Neural cell (in vitro differentiated cells): ENCODE results near the gene VRK1. TPM values are rescaled to one million over a fixed set of nuclear protein-coding genes. Genes with fewer than 3 reads are reported as not detected.

Experiments
- H2AFZ ChIP-seq: fragments of 200-600, 300-800 bp; sonication (generic), shearing (Covaris generic); 2 replicates; pipeline ENCODE4 v1.6.0; 2014; ENCODE audit warnings: low read depth, mild to moderate bottlenecking, antibody characterized with exemption, low read length, moderate library complexity
- H3F3A ChIP-seq: fragments of 200-600 bp; shearing (Covaris generic); 2 replicates; pipeline ENCODE4 v1.6.1; 2016; ENCODE audit warnings: mild to moderate bottlenecking, moderate library complexity, mixed read lengths, antibody characterized with exemption, low read length; ENCODE audit not compliant: insufficient read depth, poor library complexity, severe bottlenecking
- H3K27ac ChIP-seq: fragments of 200-600, 300-800 bp; sonication (generic), shearing (Covaris generic); 2 replicates; pipeline ENCODE4 v1.5.1; 2014; ENCODE audit warnings: mild to moderate bottlenecking, low read length, moderate library complexity
- H3K27me3 ChIP-seq: fragments of 300-800, 200-600 bp; sonication (generic), shearing (Covaris generic); 2 replicates; pipeline ENCODE4 v1.6.0; 2014; ENCODE audit warnings: mild to moderate bottlenecking, low read depth, low read length, moderate library complexity; ENCODE audit not compliant: insufficient read depth
- H3K36me3 ChIP-seq: fragments of 300-800, 200-600 bp; sonication (generic), shearing (Covaris generic); 2 replicates; pipeline ENCODE4 v1.5.1; 2014; ENCODE audit warnings: mild to moderate bottlenecking, antibody characterized with exemption, low read length, moderate library complexity; ENCODE audit not compliant: insufficient read depth
- H3K4me2 ChIP-seq: fragments of 300-800, 200-600 bp; sonication (generic), shearing (Covaris generic); 2 replicates; pipeline ENCODE4 v1.6.0; 2014; ENCODE audit warnings: mild to moderate bottlenecking, low read length
- H3K4me3 ChIP-seq: fragments of 300-800, 200-600 bp; sonication (generic), shearing (Covaris generic); 2 replicates; pipeline ENCODE4 v1.5.1; 2014; ENCODE audit warnings: mild to moderate bottlenecking, low read length, moderate library complexity
- H3K79me2 ChIP-seq: fragments of 200-600 bp; shearing (Covaris generic); replicated peaks from 2 replicates; pipeline ENCODE4 v1.6.0; 2014; ENCODE audit warnings: mild to moderate bottlenecking, low read length, moderate library complexity; ENCODE audit not compliant: insufficient read depth
- H3K9ac ChIP-seq: fragments of 300-800, 200-600 bp; sonication (generic), shearing (Covaris generic); 2 replicates; pipeline ENCODE4 v1.6.1; 2016; ENCODE audit warnings: mild to moderate bottlenecking, low read length, mixed read lengths
- H3K9me2 ChIP-seq: fragments of 200-600 bp; shearing (Covaris generic); 2 replicates; pipeline ENCODE4 v1.6.1; 2016; ENCODE audit warnings: mild to moderate bottlenecking, low read length, mixed read lengths; ENCODE audit not compliant: insufficient read depth
- H3K9me3 ChIP-seq: fragments of 200-600, 300-800 bp; sonication (generic), shearing (Covaris generic); 2 replicates; pipeline ENCODE4 v1.6.1; 2016; ENCODE audit warnings: mild to moderate bottlenecking, mixed run types, low read length, moderate library complexity, mixed read lengths
- H4K20me1 ChIP-seq: fragments of 200-600 bp; shearing (Covaris generic); 2 replicates; pipeline ENCODE4 v1.6.1; 2016; ENCODE audit warnings: mild to moderate bottlenecking, mixed run types; ENCODE audit not compliant: insufficient read depth
- CTCF ChIP-seq: fragments of 450-650 bp; IDR thresholded peaks from 2 replicates; pipeline ENCODE4 v1.5.1; 2014; ENCODE audit warnings: antibody characterized with exemption, mild to moderate bottlenecking, moderate library complexity; ENCODE audit not compliant: poor library complexity, severe bottlenecking
- EP300 ChIP-seq: fragments of 450-650 bp; conservative IDR thresholded peaks from 2 replicates; pipeline ENCODE4 v1.6.1; 2014; ENCODE audit warnings: antibody characterized with exemption, mild to moderate bottlenecking, moderate library complexity; ENCODE audit not compliant: poor library complexity, severe bottlenecking
- EZH2 ChIP-seq: fragments of 200-600, 300-800 bp; shearing (Covaris generic), sonication (generic); IDR thresholded peaks from 2 replicates; pipeline ENCODE4 v1.6.1; 2014; ENCODE audit warnings: antibody characterized with exemption, low read length, borderline replicate concordance, mild to moderate bottlenecking; ENCODE audit not compliant: insufficient read depth, poor library complexity, severe bottlenecking
- MXI1 ChIP-seq: fragments of 450-650 bp; conservative IDR thresholded peaks from 2 replicates; pipeline ENCODE4 v1.6.1; 2014; ENCODE audit warnings: antibody characterized with exemption, mild to moderate bottlenecking; ENCODE audit not compliant: poor library complexity, severe bottlenecking
- POLR2AphosphoS5 ChIP-seq: IDR thresholded peaks from 2 replicates; pipeline ENCODE4 v1.6.1; 2012
- RAD21 ChIP-seq: fragments of 450-650 bp; conservative IDR thresholded peaks from 2 replicates; pipeline ENCODE4 v1.6.1; 2014; ENCODE audit warnings: antibody characterized with exemption, mild to moderate bottlenecking, moderate library complexity
- SMC3 ChIP-seq: fragments of 450-650 bp; conservative IDR thresholded peaks from 2 replicates; pipeline ENCODE4 v1.6.1; 2014; ENCODE audit warnings: antibody characterized with exemption, mild to moderate bottlenecking, moderate library complexity; ENCODE audit not compliant: poor library complexity
- TAF1 ChIP-seq: IDR thresholded peaks from 2 replicates; pipeline ENCODE4 v1.6.1; 2012; ENCODE audit warnings: low read depth
- polyA plus RNA-seq: library from polyadenylated mRNA; depleted of rRNA; stranded (reverse); fragments of >200 nt; gene quantifications from 2 replicates; pipeline ENCODE4 v1.2.3, GENCODE V29; 2014
- TF ChIP-seq, protein P1 (sequence below): IDR thresholded peaks from 2 replicates; pipeline ENCODE4 v1.6.1; 2012; ENCODE audit warnings: borderline replicate concordance

The VRK1 gene
- polyA plus RNA-seq, 1 donor from 2014 or later, result 86.0 TPM

DNA sequence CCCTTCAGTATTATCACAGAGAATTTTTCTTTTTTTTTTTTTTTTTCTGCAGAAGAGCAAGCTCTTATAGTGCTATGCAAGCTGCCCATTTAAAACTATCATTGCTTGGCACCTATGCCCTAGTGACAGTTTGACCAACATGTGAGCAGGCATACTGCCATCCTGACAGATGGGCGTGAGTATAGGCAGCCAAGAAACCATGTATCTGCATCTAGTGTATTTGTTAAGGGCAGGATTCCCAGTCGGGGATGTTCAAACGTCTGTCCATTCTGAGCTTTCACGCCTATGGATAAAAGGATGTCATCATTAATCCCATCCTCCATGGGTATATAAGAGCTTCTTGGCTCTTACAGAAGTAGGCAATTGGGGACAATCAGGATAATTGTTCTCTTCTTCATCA, 8.8 kb downstream of the VRK1 start:
- Histone ChIP-seq H3K27me3 (no peaks in the 10 kb centered on the region), H3K9me2 (no peaks in the 10 kb centered on the region), H3K27ac (no peak overlapping the region), H3K9ac (no peak overlapping the region), H3K9me3 (no peaks in the 10 kb centered on the region), H4K20me1 (no peaks in the 10 kb centered on the region), H2AFZ (no peak overlapping the region), H3K4me3 (no peak overlapping the region), H3K36me3 (no peaks in the 10 kb centered on the region), H3K4me2 (no peak overlapping the region), H3K79me2 (peaks cover 70% of the 10 kb centered on the region), H3F3A (no peaks in the 10 kb centered on the region)
- TF ChIP-seq EP300, result no peak
- TF ChIP-seq TAF1, result no peak
- TF ChIP-seq, protein P1, sequence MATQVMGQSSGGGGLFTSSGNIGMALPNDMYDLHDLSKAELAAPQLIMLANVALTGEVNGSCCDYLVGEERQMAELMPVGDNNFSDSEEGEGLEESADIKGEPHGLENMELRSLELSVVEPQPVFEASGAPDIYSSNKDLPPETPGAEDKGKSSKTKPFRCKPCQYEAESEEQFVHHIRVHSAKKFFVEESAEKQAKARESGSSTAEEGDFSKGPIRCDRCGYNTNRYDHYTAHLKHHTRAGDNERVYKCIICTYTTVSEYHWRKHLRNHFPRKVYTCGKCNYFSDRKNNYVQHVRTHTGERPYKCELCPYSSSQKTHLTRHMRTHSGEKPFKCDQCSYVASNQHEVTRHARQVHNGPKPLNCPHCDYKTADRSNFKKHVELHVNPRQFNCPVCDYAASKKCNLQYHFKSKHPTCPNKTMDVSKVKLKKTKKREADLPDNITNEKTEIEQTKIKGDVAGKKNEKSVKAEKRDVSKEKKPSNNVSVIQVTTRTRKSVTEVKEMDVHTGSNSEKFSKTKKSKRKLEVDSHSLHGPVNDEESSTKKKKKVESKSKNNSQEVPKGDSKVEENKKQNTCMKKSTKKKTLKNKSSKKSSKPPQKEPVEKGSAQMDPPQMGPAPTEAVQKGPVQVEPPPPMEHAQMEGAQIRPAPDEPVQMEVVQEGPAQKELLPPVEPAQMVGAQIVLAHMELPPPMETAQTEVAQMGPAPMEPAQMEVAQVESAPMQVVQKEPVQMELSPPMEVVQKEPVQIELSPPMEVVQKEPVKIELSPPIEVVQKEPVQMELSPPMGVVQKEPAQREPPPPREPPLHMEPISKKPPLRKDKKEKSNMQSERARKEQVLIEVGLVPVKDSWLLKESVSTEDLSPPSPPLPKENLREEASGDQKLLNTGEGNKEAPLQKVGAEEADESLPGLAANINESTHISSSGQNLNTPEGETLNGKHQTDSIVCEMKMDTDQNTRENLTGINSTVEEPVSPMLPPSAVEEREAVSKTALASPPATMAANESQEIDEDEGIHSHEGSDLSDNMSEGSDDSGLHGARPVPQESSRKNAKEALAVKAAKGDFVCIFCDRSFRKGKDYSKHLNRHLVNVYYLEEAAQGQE, result no peak
- TF ChIP-seq EZH2, result no peak
- no peak for TF ChIP-seq SMC3
- TF ChIP-seq CTCF, result no peak
- no peak for TF ChIP-seq POLR2AphosphoS5
- TF ChIP-seq RAD21, result no peak
- TF ChIP-seq MXI1, result no peak

DNA sequence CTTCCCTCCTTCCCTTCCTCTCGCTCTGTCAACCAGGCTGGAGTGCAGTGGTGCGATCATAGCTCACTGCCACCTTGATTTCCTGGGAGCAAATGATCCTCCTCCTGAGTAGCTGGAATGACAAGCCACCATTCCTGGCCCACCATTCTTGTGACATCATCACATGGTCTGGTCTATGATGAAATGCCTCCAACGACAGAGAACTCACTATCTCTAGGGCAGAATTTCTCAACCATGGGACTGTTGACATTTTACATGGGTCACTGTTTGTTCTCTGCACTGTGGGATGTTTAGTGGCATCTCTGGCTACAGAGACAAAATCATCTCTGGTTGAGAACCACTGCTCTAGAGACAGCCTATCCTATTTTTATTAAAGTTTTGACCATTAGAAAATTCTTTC, 9.7 kb downstream of the VRK1 start:
- Histone ChIP-seq H3K27me3 (no peaks in the 10 kb centered on the region), H3K79me2 (peaks cover 69% of the 10 kb centered on the region), H3F3A (no peaks in the 10 kb centered on the region)

More for the DNA sequence above, 9.7 kb downstream of the VRK1 start:
- H3K4me3 ChIP-seq, result no peak overlapping the region
- no peaks in the 10 kb centered on the region for H3K9me3 ChIP-seq
- H4K20me1 ChIP-seq, result no peaks in the 10 kb centered on the region
- no peak overlapping the region for H3K9ac ChIP-seq
- no peaks in the 10 kb centered on the region for H3K9me2 ChIP-seq
- no peak overlapping the region for H2AFZ ChIP-seq
- H3K36me3 ChIP-seq, result no peaks in the 10 kb centered on the region
- H3K27ac ChIP-seq, result no peak overlapping the region
- TF ChIP-seq EZH2, result no peak
- TF ChIP-seq, protein P1, result no peak
- no peak for TF ChIP-seq MXI1
- no peak for TF ChIP-seq TAF1
- TF ChIP-seq SMC3, result no peak
- no peak for TF ChIP-seq POLR2AphosphoS5
- no peak for TF ChIP-seq EP300
- no peak for TF ChIP-seq RAD21
- TF ChIP-seq CTCF, result no peak
- H3K4me2 ChIP-seq, result no peak overlapping the region
